HG03378 (cell line): ENCODE data around the gene GRIP2.

ENCODE experiments used
- ATAC-seq: cut with Tn5 transposase; IDR thresholded peaks from one replicate; pipeline ENCODE4 v1.9.1; 2021; ENCODE audit warnings: mild to moderate bottlenecking, moderate library complexity; ENCODE audit not compliant: unreplicated experiment

The GRIP2 gene

DNA sequence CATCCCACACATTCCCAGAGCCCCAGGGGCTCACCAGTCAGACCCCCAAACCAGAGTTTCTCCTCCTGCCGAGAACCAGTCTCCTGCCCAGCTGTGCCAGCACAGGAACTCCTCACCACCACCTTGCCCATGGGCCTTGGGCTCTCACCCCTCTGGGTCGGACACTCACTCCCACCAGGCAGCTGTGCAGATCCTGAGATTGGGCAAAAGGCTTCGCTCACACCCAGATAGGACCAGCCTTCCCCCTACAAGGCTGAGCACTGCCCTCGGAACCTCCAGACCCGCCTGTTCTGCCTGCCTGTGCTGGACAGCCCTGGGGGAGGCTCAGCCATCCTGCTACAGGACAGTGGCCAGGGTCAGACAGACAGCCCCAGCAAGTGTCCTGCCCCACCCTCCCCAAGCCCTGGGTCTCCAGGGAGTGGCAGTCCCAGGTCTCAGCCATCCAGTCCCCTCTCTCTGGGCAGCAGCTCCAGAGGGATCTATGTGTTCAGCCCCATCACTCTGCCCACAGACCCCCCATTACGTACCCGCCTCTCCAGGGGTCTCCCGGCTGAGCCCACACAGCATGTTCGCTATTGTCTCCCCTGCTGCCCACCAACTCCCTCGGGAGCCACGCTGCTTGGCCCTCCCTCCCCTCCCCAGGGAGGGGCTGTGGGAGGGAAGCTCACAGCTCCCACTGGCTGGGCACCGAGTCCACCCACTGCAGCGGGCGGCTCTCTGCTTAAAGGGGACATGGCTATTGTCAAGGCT lies at the start of gene GRIP2:
GRIP2 (minus strand) TSS at position 601 of the 750 bp plus-strand sequence; CDS start at position 567, 34 bp downstream.
- ATAC-seq = no peak

DNA sequence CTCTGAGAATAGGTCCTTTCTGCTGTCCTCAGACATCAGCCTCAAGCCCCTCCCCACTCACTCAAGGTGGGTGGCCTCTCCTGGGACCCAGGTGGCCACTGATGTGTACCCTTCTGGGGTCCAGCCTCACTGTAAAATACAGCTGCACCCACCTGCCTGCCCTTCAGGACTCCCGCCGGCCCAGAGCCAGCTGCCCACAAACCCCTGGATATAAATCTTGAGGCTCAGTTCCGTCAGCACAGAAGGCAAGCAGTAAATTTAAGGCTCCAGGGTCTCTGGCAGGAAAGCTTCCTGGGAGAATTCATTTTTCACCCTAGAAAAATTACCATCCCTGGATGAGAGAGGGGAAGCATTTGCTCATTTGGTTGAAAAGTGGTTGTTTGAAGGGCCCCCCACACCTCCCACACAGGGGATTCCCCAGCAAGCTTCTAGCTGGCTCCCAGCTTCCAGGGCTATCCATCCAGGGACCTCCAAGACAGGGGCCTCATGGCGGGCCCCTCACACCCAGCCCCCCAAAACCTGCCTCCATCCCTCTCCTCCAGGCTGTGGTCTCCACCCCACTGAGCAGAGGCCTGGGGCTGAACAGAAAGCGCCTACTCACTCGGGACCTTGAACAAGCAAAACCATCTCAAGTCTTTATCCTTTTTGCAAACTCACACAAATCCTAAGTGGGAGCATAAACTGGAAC lies 48.4 kb upstream of the GRIP2 start:
- no peak for ATAC-seq

DNA sequence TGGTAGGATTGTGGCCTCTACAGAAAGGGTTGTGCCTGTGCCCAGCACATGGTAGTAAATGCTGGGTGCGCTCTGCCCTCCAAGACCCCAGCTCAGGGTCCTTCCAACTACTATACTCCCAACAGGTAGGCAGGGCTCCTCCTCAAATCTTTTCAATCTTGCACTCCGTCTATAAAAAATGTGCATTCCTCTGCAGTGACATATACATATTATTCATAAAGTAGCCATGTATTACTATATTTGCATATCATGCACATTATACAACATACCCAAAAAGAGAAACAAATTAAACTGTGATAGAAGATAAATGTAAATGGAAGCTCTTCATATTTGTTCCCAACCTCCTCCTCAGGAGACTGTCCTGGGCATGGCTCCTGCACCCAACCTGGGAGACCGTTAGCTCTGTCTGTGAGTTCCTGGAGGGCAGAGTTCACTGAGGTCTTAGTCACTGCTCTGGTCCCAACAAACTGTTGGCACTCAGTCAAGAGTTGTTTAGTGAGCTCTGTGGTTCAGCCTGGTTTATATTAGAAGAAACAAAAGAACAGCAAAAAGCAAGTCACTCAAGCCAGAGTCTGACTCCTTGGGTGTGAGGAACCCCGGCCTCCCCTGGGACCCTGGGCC lies 47.7 kb upstream of the GRIP2 start:
- ATAC-seq = no peak

DNA sequence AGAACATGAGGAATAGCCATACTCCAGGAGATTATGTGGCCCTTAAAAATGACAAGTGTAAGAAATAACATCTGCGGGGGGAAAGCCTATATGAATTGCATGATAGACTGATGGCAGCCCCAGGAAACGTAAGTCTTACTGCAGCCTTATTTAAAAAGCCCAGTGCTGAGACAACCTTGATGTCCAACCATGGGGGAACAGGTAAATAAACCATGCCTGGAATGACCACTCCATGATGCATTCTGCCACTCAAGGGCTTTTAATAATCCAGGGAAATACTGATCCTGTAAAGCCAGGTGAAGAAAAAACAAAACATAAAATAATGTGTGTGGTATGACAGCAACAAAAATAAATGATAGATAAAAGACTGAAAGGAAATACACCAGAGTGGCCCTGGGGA lies 46.5 kb upstream of the GRIP2 start:
- no peak for ATAC-seq

DNA sequence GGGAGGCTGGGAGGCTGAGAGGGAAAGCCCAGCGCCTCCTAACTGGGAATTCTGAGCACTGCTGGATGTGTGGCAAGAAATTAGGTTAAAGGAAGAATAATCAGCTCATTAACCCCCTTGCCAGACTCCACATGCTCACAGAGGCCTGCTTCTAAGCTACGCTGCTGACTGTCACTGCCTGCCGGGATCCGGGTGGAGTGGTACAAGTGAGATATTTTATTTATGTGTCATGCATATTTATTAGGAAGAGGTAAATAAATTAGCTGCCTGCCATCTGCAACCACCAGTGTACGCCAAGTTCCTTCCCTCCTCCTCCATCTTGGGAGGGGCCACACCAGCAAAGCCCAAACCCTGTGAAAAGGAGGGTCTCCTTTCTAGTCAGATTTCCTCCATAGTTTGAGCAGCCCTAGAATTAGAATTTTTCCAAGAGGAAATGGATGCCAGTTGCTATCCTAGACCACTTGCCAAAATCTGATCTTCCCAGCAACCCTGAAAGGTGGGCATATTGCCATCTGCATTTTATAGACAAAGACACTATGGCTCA lies 43.5 kb upstream of the GRIP2 start:
- ATAC-seq = no peak

DNA sequence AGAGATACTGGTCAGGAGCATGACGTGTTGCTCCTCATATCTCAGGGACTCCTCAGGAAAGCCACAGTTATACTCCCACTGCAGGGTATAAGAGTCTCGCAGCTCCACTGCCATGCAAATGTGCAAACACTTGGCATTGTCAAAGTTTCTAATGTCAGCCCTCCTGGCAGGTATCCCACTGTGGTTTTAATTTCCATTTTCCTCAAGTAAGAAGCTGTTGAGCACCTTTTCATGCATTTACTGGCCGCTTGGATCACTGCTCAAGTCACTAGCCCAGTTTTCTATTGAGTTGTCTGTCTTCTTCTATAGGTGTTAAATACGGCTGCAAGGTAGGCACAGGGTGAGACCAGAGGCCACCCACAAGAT lies 41.9 kb upstream of the GRIP2 start:
- ATAC-seq = no peak

DNA sequence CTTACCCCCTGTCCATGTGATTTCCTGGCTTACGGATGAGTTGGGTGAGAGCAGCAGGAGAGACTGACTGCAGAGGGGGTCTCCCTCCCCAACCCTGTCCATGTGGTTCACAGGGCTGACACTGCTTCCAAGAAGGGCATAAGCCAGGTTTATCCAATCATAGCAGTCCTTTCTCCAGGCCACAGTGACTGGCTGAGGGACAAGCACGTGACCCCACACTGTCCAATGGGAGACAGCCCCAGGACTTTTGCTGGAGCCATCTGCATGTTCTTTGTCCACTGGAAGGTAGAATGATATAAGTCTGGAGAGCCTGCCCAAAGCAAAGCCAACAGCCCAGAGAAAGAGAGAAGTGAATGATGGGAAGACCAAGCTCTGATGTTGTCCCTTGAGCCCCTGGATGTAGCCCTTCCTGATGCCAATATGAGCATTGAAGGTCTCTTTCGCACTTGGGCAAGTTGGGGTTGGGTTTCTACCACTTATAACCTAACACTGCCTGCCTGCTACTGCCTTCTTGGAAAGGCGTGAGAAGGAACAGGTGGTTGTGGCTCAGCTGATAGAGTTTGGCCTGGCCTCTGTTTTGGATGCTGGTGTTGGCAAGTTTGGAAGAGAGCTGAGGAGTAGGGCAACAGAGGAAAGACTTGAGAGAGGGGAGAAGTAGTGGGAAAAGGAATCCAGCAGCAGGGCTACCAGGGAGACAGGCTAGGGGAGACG lies 41.3 kb upstream of the GRIP2 start:
- no peak for ATAC-seq

DNA sequence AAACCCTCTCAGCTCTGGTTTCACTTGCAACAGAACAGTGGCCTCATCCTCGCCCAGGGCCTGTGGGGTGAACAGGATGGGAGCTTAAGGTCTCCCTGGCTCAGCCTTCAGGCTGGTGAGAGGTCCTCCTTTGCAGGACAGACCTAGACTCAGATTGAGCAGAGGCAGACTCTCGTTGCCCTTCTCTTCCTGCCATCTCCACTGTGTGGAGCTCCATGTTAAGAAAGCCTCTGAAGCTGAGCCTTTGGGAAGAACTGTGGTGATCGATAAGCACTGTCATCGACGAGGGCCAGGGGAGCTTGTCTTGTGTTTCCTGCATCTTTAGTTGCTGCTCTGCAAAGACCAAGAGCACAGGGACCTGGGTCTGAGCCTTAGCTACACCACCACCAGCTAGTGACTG lies 37.8 kb upstream of the GRIP2 start:
- no peak for ATAC-seq

DNA sequence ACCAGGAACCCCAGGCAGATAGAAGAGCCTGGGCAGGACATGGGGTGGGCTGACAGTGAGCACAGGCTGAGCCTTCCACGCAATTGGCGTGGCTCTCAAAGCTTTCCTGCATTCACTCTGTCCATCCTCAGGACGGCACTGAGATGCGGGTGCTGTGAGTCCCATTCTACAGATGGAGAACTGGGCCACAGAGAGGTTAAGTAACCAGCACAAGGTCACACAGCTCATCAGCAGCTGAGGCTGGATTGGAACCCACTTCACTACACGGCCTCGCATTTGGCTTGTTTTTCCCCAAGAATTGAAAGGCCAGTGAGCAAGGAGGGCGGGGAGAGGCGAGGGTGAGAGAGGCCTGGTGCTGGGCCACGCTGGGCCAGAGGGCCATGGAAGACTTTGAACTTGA lies 36.0 kb upstream of the GRIP2 start:
- no peak for ATAC-seq

DNA sequence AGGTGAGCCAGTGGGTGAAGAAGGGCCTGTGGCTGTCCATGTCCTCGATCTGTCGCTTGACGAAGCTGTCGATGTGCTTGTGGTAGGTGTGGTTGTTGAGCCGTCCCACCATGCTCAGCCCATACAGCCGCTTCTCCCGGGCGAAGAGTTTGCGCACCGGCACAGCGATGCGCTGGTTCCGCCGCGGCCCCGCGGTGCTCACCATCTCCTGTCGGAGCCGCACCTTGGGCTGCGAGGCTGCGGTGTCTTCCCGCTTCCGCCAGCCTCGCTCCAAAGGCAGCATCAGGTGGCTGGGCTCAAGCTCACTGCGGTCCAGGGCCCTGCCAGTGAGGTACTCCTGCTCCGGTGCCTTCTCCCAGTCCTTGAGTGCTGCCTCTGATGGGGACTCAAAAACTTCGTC lies 34.0 kb upstream of the GRIP2 start:
- ATAC-seq = no peak

DNA sequence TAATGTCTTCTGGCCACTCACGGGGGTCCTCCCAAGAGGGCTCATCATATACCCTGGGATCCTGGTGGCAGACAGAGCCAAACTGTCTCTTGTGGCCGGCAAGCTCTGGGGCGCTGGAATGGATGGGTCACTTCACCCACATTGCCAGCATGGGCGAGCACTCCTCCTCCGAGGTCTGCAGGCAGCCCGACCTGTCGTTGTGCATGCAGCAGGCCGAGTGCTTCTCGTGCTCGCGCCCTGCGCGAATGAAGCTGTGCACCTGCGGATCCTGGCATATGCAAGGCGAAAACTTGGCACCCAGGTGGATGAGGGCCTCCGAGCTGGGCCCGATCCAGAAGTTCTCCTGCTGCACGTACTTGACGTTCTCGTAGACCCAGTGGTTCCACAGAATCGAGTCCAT lies 33.6 kb upstream of the GRIP2 start:
- ATAC-seq = no peak

DNA sequence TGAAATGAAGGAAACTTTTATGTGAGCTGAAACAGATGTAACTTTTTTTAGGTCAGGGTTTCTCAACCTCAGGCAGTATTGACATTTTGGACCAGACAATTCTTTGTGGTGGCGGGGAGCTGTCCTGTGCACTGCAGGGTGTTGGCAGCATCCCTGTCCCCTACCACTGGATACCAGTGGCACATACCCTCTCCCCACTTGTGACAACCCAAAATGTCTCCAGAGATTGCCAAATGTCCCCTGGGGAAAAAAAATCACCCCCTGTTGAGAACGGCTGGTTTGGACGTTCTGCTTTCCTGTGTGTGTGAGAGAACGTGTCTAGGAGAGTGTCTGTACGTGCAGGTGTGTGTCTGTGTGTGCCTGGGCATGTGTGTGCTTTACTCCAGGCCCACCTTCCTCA lies 30.7 kb upstream of the GRIP2 start:
- no peak for ATAC-seq

DNA sequence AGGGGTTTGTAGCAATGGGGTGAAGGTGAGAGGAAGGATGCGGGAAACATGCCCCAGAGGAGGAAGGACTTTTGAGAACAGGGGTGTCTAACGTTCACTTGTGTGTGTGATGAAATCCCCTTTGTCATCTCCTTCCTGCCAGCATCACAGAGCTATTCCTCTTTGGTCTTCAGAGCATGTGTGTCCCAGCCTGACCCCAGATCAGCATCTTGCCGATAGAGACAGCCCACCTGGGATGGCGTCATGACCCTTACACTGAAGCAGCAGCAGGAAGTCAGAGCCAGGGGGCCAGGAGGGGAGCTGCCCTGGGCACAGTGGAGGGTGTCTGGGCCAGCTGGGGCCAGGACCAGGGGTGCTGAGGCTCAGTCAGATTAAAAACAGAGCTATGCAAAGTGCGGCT lies 29.9 kb upstream of the GRIP2 start:
- ATAC-seq = no peak

DNA sequence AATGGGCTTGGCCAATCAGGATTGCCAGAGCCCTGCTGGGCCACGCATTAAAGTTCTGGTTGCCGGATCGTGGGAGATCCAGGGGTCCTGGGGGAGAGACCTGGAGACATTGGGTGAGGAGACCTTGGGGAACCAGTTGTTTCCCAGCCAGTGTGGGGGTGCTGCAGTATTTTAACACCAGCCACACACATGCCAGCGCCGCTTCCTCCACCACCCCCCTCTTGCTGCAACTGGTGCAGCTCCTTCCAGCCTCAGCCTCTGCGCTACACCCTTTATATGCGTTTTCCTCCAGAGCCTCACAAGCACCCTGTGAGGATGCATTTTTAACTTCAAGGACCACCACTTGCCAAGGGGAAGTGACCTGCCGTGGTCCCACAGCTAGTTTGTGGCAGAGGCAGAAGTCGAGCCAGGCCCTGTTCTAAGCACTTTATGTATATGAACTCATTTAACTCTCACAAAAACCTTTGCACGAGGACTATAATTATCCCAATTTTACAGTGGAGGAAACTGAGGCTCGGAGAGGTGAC lies 29.4 kb upstream of the GRIP2 start:
- ATAC-seq = no peak

DNA sequence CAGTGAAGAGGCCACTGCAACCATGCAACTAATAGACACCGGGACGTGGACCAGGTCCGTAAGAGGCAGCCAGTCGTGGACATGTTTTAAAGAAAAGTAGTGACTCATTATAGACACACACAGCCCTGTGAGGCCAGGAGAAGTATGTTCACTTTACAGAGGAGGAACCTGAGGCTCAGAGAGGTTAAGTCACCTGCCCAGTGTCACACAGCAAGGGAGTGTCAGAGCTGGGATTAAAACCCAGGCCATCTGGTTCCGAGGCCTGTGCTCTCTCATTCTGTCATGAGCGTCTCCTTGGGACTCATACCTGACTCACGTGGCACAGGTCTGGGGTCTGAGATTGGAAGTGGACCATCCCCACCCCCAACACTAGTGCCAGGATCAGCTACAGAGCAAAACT lies 28.1 kb upstream of the GRIP2 start:
- no peak for ATAC-seq

DNA sequence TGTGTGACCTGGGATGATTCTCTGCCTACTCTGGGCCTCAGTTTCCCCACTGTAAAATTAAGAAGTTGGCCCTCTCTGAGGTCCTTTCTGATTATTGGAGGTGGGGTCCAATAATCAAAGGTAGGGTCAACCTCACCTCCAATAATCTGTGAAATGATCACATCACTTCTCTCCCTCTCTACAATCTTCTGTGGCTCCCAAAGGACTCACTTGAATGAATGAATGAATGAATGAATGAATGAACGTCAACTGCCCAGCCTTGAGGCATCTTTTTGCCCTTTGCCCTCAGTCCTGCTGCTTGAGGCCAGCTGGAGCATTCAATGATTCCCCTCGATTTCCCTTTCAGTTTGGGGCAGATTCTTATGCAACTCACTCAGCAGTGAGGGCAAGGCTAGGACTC lies 26.7 kb upstream of the GRIP2 start:
- no peak for ATAC-seq

DNA sequence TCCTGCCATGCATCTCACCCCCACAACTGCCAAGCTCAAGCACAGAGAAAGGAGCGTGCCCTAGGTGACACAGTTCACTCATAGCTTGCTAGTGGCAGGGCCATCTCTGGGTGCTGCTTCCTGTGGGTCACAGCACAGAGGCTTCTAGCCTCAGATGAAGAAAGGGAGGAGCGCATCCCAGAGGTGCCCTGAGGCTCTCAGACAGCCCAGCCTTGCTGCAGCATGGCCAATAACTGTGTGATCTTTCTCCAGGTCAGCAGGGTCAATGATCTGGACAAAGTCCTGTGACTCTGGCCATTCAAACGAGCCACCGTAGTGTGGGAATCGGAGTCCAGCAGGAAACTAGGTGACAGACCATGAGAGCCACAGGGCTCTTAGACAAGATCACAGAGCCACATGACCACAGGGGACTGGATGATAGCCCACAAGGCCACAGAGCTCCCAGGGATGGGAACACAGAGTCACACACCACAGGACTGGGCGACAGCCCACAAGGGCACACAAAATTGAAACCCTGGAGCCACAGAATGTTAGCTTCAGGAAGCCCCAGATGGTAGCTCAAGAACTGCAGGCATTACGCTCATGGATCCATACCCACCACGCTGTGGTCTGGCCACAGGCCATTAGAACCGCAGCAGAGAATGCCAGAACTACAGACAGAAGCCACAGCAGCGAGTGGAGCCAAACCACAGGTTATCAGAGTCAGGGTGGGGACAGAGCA lies 25.9 kb upstream of the GRIP2 start:
- no peak for ATAC-seq

DNA sequence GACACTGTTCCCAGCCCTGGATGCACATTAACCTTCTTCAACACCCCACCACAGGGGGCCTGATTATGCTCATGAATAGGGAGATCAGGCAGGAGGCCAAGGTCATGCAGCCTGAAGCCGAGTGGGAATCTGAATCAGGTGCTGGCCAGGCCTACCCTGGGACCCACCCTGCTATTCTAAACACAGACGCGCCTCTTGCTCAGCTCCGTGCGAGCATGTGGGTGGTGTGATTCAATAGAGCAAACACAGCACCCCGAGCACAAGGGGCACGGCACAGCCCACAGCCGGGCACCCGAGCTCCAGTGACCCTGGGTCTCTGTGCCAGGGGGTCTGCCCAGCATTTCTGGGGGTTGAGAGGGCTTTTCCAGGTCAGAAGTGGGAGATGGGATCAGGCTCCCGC lies 24.6 kb upstream of the GRIP2 start:
- no peak for ATAC-seq

DNA sequence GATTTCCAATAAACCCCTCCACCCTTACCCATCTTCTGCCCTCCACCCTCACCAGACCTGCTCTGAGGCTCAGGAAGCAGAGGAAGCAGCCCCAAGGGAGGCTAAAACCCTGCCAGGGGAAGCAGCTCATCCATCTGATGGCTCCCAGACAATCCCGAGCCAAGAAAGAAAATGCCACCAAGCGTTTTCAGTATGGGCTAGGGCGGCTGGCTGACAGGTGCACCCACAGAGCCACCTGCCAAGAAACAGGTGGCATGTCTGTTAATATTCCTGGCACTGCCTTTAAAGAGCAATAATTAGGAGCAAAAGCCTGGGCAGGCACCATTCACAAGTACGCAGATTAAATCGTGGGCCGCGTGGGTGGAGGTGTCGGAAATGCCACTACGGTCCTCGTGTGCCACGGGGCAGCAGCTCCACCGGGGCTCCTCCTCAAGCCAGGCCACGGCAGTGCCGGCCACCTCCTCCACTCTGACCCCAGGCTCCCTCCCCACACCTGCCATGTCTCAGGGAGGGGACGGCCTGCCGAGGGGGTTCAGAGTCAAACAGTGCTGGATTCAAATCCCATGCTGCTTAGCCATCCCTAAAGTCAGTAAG lies 23.9 kb upstream of the GRIP2 start:
- ATAC-seq = no peak
